Prostate gland (tissue), 2 donors: ENCODE measurements around the gene TDRD9. TPM values are rescaled to one million over a fixed set of nuclear protein-coding genes. Genes with fewer than 3 reads are reported as not detected.

Source experiments
- DNase-seq: peaks from one replicate; pipeline ENCODE4 v3.0.0-alpha.2; 2019; ENCODE audit warnings: low spot score
- H3K27ac ChIP-seq, 2 donors: fragments of 200-600 bp; sonication (generic); 2 replicates each; pipeline ENCODE4 v1.5.1; 2017 to 2019
- H3K27me3 ChIP-seq: fragments of 200-600 bp; sonication (generic); replicated peaks from 2 replicates; pipeline ENCODE4 v1.5.1; 2019; ENCODE audit not compliant: insufficient read depth
- H3K36me3 ChIP-seq, 2 donors: fragments of 200-600 bp; sonication (generic); 1 replicate in 1 of 2; 2 replicates in 1 of 2; pipeline versions ENCODE4 v1.5.1 to v1.8.1; 2017 to 2019
- H3K4me1 ChIP-seq: fragments of 200-600 bp; sonication (generic); replicated peaks from 2 replicates; pipeline ENCODE4 v1.5.1; 2019
- H3K4me3 ChIP-seq, 2 donors: fragments of 200-600 bp; sonication (generic); 2 replicates each; pipeline ENCODE4 v1.5.1; 2017 to 2019
- H3K9me3 ChIP-seq: fragments of 200-600 bp; sonication (generic); 2 replicates; pipeline ENCODE4 v1.5.1; 2017
- CTCF ChIP-seq, 4 experiments: fragments of 200-600 bp in 2 of 4; fragments of 450-650 bp in 2 of 4; sonication (generic) in 2 of 4; IDR thresholded peaks; 1 replicate in 3 of 4; 2 replicates in 1 of 4; pipeline ENCODE4 v1.5.1; 2016 to 2019; ENCODE audit warnings: antibody characterized with exemption in 4 of 4, mild to moderate bottlenecking in 2 of 4, moderate library complexity in 2 of 4
- POLR2A ChIP-seq: fragments of 450-650 bp; IDR thresholded peaks from one replicate; pipeline ENCODE4 v1.6.1; 2016; ENCODE audit warnings: antibody characterized with exemption, mild to moderate bottlenecking
- POLR2AphosphoS5 ChIP-seq: sonication (generic); formaldehyde crosslinking; IDR thresholded peaks from one replicate; pipeline ENCODE4 v1.6.1; 2017; ENCODE audit warnings: antibody characterized with exemption
- WGBS: methylation state at CpG from one replicate; pipeline ENCODE4 v1.1.5; 2018; 5-methylcytosine and 5-hydroxymethylcytosine counted together
- intact Hi-C: fragments of 100-400 bp; cut with DNase I; formaldehyde crosslinking; loops from one replicate; pipeline ENCODE4 v1.14.2; 2022
- total RNA-seq, 2 donors: library from RNA; depleted of rRNA; stranded (reverse); fragments of >200 nt; gene quantifications; one replicate each; pipeline ENCODE4 v1.1.0, GENCODE V29; 2016

Gene TDRD9
- total RNA-seq, 2 donors from 2014 or later: 0.64 to 18.2 TPM

GRCh38 chr14:103904493-103905107 is 23.7 kb upstream of the TDRD9 start:
- WGBS: 93% methylated on average over 2 of the region's 2 CpGs

GRCh38 chr14:103905842-103906456 is 22.3 kb upstream of the TDRD9 start:
- TF ChIP-seq POLR2A (no peak), POLR2AphosphoS5 (no peak), CTCF (IDR thresholded peaks at IDR 0.05) (no peak)
- Histone ChIP-seq H3K4me1 (peaks cover 3% of the 10 kb centered on the region), H3K27ac (no peak overlapping the region), H3K4me3 (no peak overlapping the region), H3K36me3 (no peaks in the 10 kb centered on the region), H3K9me3 (no peaks in the 10 kb centered on the region), H3K27me3 (no peaks in the 10 kb centered on the region)
- 59% methylated on average over 22 of the region's 22 CpGs for WGBS
- DNase-seq: no peak
- intact Hi-C loops: no loop called here

More at GRCh38 chr14:103904493-103905107, 23.7 kb upstream of the TDRD9 start:
- TF ChIP-seq CTCF (IDR thresholded peaks at IDR 0.05) (no peak), POLR2A (no peak), POLR2AphosphoS5 (no peak)
- no peak for DNase-seq
- H3K4me3 ChIP-seq: no peak overlapping the region
- no peaks in the 10 kb centered on the region for H3K4me1 ChIP-seq
- H3K27ac ChIP-seq: no peak overlapping the region
- no peaks in the 10 kb centered on the region for H3K36me3 ChIP-seq
- no peaks in the 10 kb centered on the region for H3K27me3 ChIP-seq
- intact Hi-C loops: no loop called here
- no peaks in the 10 kb centered on the region for H3K9me3 ChIP-seq

GRCh38 chr14:103908580-103908979 is 19.7 kb upstream of the TDRD9 start:
- Histone ChIP-seq H3K27ac (no peak overlapping the region), H3K9me3 (no peaks in the 10 kb centered on the region), H3K27me3 (no peaks in the 10 kb centered on the region), H3K36me3 (peaks cover 0 to 4% of the 10 kb centered on the region in 2 donors), H3K4me3 (no peak overlapping the region), H3K4me1 (peaks cover 3% of the 10 kb centered on the region)
- TF ChIP-seq POLR2AphosphoS5: no peak
- TF ChIP-seq CTCF (IDR thresholded peaks at IDR 0.05): no peak
- no peak for TF ChIP-seq POLR2A
- intact Hi-C loops: no loop called here
- 98% methylated on average over 4 of the region's 4 CpGs for WGBS
- DNase-seq: no peak

GRCh38 chr14:103909531-103910261 is 18.6 kb upstream of the TDRD9 start:
- no peaks in the 10 kb centered on the region for H3K27me3 ChIP-seq
- H3K27ac ChIP-seq: peak overlapping the region in 1 of 2 donors; percentile 54
- no peaks in the 10 kb centered on the region for H3K9me3 ChIP-seq
- H3K36me3 ChIP-seq: peaks cover 0 to 4% of the 10 kb centered on the region in 2 donors
- no peak for DNase-seq
- peaks cover 3% of the 10 kb centered on the region for H3K4me1 ChIP-seq
- intact Hi-C loops: loop anchor here (1.0 to 10.0 kb wide), 2 partner anchors 101 to 335 kb away; no protein-coding TSS in a partner anchor
- H3K4me3 ChIP-seq: no peak overlapping the region
- WGBS: 76% methylated on average over 26 of the region's 26 CpGs
- TF ChIP-seq POLR2AphosphoS5: no peak
- no peak for TF ChIP-seq POLR2A
- TF ChIP-seq CTCF (IDR thresholded peaks at IDR 0.05): no peak
